SJSA1 (cell line): Measurements from ENCODE around the gene TBXA2R. TPM values are rescaled to one million over a fixed set of nuclear protein-coding genes. Genes with fewer than 3 reads are reported as not detected.
"Not testable (repeated sequence)": the region's sequence is repeated elsewhere in the genome, so short reads cannot be mapped to it uniquely, and the experiment has no call there.

Source experiments
- DNase-seq, 2 experiments: peaks; one replicate each; pipeline ENCODE4 v3.0.0-alpha.2; 2015 to 2020; ENCODE audit warnings: low spot score in 2 of 2, low read depth in 1 of 2
- H3K27ac ChIP-seq: fragments of 250-450 bp; sonication (Bioruptor Pico); 2 replicates; pipeline ENCODE4 v1.5.1; 2020; ENCODE audit warnings: mild to moderate bottlenecking, moderate library complexity
- H3K27me3 ChIP-seq: fragments of 250-450 bp; sonication (Bioruptor Pico); replicated peaks from 2 replicates; pipeline ENCODE4 v1.5.1; 2020; ENCODE audit warnings: mild to moderate bottlenecking, moderate library complexity
- H3K36me3 ChIP-seq: fragments of 250-450 bp; sonication (Bioruptor Pico); 2 replicates; pipeline ENCODE4 v1.5.1; 2020; ENCODE audit warnings: mild to moderate bottlenecking
- H3K4me1 ChIP-seq: fragments of 250-450 bp; sonication (Bioruptor Pico); replicated peaks from 2 replicates; pipeline ENCODE4 v1.6.1; 2021; ENCODE audit warnings: mild to moderate bottlenecking
- H3K4me3 ChIP-seq: fragments of 250-450 bp; sonication (Bioruptor Pico); 2 replicates; pipeline ENCODE4 v1.5.1; 2020; ENCODE audit warnings: mild to moderate bottlenecking
- H3K9me3 ChIP-seq: fragments of 250-450 bp; sonication (Bioruptor Pico); replicated peaks from 2 replicates; pipeline ENCODE4 v1.5.1; 2020; ENCODE audit warnings: mild to moderate bottlenecking
- total RNA-seq: library from RNA; depleted of rRNA; stranded (reverse); fragments of >200 nt; shearing (Covaris generic); gene quantifications from 2 replicates; pipeline ENCODE4 v1.2.3, GENCODE V29; 2014

Gene TBXA2R
- total RNA-seq, 1 experiment from 2014 or later = not detected

- Histone ChIP-seq H3K9me3 (no peaks in the 10 kb centered on the region), H3K36me3 (no peaks in the 10 kb centered on the region)
- DNase-seq = no peak
Observed at GRCh38 chr19:3601021-3601420, 5.7 kb downstream of the TBXA2R start.

DNA sequence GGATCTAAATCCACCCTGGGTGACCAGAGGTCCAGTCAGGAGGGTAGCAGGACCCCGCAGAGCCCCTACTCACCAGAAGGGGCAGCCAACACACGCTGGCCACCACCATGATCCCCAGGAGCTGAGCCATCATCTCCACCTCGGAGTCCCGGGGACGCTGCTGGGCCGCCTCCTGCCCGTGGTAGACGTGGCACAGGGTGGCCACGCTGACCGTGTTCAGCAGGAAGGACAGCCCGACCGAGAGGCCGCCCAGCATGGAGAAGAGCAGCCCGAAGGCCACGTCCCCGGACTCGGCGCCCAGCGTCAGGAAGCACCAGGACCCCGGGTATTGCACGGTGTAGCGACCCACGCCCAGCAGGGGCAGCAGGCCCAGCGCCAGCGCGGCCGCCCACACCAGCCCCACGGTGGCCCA is 6.9 kb downstream of the TBXA2R start:
- H3K27me3 ChIP-seq = no peaks in the 10 kb centered on the region
- H3K27ac ChIP-seq = no peak overlapping the region
- peaks cover 6% of the 10 kb centered on the region for H3K4me1 ChIP-seq
- no peak for DNase-seq
- H3K9me3 ChIP-seq = no peaks in the 10 kb centered on the region
- no peaks in the 10 kb centered on the region for H3K36me3 ChIP-seq
- no peak overlapping the region for H3K4me3 ChIP-seq

More at GRCh38 chr19:3601021-3601420, 5.7 kb downstream of the TBXA2R start:
- Histone ChIP-seq H3K27ac (no peak overlapping the region), H3K4me1 (peaks cover 6% of the 10 kb centered on the region), H3K4me3 (no peak overlapping the region), H3K27me3 (no peaks in the 10 kb centered on the region)

DNA sequence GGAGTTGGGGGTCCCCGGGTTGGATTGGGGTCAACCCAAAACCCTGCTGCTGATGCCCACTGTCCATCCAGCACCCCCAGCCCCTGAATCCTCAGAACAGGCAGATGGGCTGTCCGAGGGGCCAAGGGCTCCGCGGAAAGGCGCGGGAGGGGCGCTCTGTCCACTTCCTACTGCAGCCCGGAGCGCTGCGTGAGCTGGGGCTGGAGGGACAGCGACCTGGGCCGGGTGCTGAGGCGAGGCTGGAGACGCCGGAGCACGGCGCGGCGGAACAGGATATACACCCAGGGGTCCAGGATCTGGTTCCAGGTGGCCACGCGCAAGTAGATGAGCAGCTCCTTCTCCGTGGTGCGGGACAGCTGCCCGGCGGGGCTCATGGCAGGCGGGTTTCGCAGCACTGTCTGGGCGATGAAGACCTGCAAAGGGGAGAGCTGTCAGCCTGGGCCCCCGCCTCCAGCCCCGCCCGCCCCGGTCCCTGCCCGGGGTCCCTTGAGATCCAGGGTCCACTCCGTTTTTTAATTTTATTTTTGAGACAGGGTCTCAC is 11.1 kb downstream of the TBXA2R start:
- Histone ChIP-seq H3K36me3 (peaks cover 12% of the 10 kb centered on the region), H3K4me1 (no peaks in the 10 kb centered on the region), H3K27me3 (no peaks in the 10 kb centered on the region), H3K27ac (no peak overlapping the region), H3K9me3 (no peaks in the 10 kb centered on the region), H3K4me3 (no peak overlapping the region)
- DNase-seq = peak in 1 of 2 experiments; percentile 48

GRCh38 chr19:3593156-3593555 is 13.5 kb downstream of the TBXA2R start:
- DNase-seq = no peak
- H3K4me3 ChIP-seq = no peak overlapping the region

GRCh38 chr19:3591876-3592613 is 14.6 kb downstream of the TBXA2R start:
- DNase-seq = no peak
- Histone ChIP-seq H3K36me3 (peaks cover 21% of the 10 kb centered on the region), H3K27ac (no peak overlapping the region), H3K9me3 (no peaks in the 10 kb centered on the region), H3K4me3 (no peak overlapping the region), H3K27me3 (no peaks in the 10 kb centered on the region), H3K4me1 (no peaks in the 10 kb centered on the region)

More at GRCh38 chr19:3593156-3593555, 13.5 kb downstream of the TBXA2R start:
- Histone ChIP-seq H3K27ac (no peak overlapping the region), H3K9me3 (no peaks in the 10 kb centered on the region), H3K4me1 (no peaks in the 10 kb centered on the region), H3K36me3 (peaks cover 21% of the 10 kb centered on the region), H3K27me3 (no peaks in the 10 kb centered on the region)

DNA sequence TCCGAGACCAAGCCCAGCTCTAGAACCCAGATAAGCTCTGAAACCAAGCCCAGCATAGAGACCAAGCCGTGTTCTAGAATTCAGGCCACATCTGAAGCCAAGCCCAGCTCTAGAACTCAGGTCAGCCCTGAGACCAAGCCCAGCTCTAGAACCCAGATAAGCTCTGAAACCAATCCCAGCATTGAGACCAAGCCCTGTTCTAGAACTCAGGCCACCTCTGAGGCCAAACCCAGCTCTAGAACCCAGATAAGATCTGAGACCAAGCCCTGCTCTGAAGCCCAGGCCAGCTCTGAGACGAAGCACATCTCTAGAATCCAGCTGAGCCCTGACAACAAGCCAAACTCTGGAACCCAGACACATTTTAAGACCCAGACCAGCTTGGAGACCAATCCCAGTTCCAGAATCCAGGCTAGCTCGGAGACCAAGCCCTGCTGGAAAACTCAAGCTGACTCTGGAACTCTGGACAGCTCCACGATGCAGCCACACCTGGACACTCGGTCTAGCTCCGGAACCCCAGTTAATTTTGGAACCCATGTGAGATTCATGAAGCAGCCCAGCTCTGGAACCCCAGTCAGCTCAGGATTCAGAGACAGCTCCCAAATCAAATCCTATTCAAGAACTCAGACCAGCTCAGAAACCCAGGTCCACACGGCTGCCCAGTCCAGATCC is 15.6 kb downstream of the TBXA2R start:
- Histone ChIP-seq H3K4me1 (peaks cover 2% of the 10 kb centered on the region; the same call in 1 of the 2 replicates), H3K4me3 (no peak overlapping the region), H3K36me3 (peaks cover 21% of the 10 kb centered on the region), H3K27me3 (no peaks in the 10 kb centered on the region), H3K9me3 (no peaks in the 10 kb centered on the region), H3K27ac (no peak overlapping the region)
- DNase-seq = no peak

- H3K27ac ChIP-seq = no peak overlapping the region
- H3K4me3 ChIP-seq = no peak overlapping the region
- peaks cover 2% of the 10 kb centered on the region; the same call in 1 of the 2 replicates for H3K9me3 ChIP-seq
- H3K4me1 ChIP-seq = peaks cover 13% of the 10 kb centered on the region
- no peaks in the 10 kb centered on the region for H3K27me3 ChIP-seq
- peak in 1 of 2 experiments; percentile 46 for DNase-seq
- H3K36me3 ChIP-seq = peaks cover 21% of the 10 kb centered on the region
Observed at GRCh38 chr19:3589949-3590348, 16.7 kb downstream of the TBXA2R start.

- no peak for DNase-seq
- no peaks in the 10 kb centered on the region for H3K27me3 ChIP-seq
- peaks cover 2% of the 10 kb centered on the region; the same call in 1 of the 2 replicates for H3K9me3 ChIP-seq
- peaks cover 21% of the 10 kb centered on the region for H3K36me3 ChIP-seq
- H3K4me3 ChIP-seq = no peak overlapping the region
- no peak overlapping the region for H3K27ac ChIP-seq
- H3K4me1 ChIP-seq = peaks cover 15% of the 10 kb centered on the region
Observed at GRCh38 chr19:3589439-3589838, 17.2 kb downstream of the TBXA2R start.

GRCh38 chr19:3586707-3587346 is 19.8 kb downstream of the TBXA2R start:
- Histone ChIP-seq H3K27ac (no peak overlapping the region), H3K4me1 (peaks cover 21% of the 10 kb centered on the region), H3K27me3 (no peaks in the 10 kb centered on the region), H3K9me3 (peaks cover 2% of the 10 kb centered on the region; the same call in 1 of the 2 replicates), H3K4me3 (no peak overlapping the region), H3K36me3 (peaks cover 17% of the 10 kb centered on the region)
- peak in 1 of 2 experiments; percentile 40 for DNase-seq

DNA sequence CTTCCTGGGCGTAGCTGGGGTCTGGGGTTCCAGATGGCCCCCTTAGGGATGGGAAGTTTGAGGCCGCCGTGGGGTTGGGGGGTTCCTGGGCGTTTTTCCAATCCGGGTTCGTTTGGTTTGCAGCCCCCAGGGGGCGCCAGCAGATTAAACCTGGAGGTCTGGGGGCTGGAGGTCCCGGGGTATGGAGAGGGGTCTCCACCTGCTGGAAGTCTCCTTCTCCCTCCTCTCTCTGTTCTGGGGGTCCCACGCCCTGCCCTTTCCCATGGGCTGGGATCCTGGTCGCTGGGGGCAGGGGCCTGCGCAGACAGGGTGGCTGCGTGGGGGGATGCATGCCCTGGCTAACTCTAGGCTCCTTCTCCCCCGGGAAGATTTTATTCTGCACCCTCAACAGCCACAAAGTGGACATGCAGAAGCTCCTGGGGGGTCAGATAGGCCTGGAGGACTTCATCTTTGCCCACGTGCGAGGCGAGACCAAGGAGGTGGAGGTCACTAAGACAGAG is 20.5 kb downstream of the TBXA2R start:
- Histone ChIP-seq H3K27ac (peak overlapping the region; percentile 71), H3K4me1 (peaks cover 28% of the 10 kb centered on the region), H3K4me3 (peak overlapping the region; percentile 57), H3K27me3 (no peaks in the 10 kb centered on the region), H3K36me3 (peaks cover 10% of the 10 kb centered on the region), H3K9me3 (peaks cover 2% of the 10 kb centered on the region; the same call in 1 of the 2 replicates)
- DNase-seq = peak in 1 of 2 experiments; percentile 54

DNA sequence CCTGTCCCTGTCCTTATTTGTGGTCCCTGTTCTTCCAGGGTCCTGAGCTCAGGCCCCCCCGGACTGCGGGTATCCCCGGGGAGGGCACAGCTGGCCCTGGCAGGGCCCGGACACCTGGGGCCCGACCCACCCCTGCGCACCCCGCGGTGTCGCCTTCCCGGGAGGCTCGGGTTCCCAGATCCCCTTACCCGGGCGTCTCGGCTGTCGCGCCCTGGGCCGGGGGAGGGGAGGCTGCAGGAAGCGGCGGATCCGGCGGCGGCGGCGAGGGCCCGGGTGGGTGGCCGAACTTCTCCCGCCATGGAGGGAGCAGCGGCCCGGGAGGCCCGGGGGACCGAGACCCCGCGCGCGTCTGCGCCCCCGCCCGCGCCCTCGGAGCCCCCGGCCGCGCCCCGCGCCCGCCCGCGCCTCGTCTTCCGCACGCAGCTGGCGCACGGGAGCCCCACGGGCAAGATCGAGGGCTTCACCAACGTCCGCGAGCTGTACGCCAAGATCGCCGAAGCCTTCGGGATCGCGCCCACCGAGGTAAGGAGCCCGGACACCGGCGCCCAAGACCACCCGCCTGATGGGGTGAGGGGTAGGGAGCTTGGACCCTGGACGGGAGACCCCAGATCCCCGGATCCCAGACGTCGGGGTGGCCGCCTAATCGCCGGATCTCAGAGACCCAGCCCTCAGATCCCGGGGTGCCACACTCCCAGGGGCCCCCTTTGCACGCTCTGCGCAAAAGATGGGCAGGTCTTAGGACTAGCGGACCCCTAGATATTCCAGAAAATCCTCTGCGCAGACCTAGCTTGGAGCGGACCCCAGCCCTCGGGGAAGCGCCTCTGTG is 21.2 kb downstream of the TBXA2R start, which contains the start of gene GIPC3:
GIPC3 (plus strand) TSS at position 178 of the 826 bp plus-strand sequence; CDS start at position 298, 120 bp downstream.
- H3K27me3 ChIP-seq = no peaks in the 10 kb centered on the region
- H3K4me3 ChIP-seq = peak within 1 kb of the TSS; percentile 57
- peaks cover 35% of the 10 kb centered on the region for H3K4me1 ChIP-seq
- H3K9me3 ChIP-seq = peaks cover 2% of the 10 kb centered on the region; the same call in 1 of the 2 replicates
- H3K27ac ChIP-seq = peak within 1 kb of the TSS; percentile 71
- H3K36me3 ChIP-seq = peaks cover 9% of the 10 kb centered on the region; the same call in 1 of the 2 replicates
- DNase-seq = peak; percentile 42 to 54

GRCh38 chr19:3584036-3584802 is 22.5 kb downstream of the TBXA2R start:
- H3K36me3 ChIP-seq, H3K27me3 ChIP-seq, H3K4me3 ChIP-seq, H3K9me3 ChIP-seq, H3K27ac ChIP-seq, DNase-seq: not testable (repeated sequence)
- H3K4me1 ChIP-seq = peaks cover 47% of the 10 kb centered on the region
